ENCODE data around the gene ARHGAP21. TPM values are rescaled to one million over a fixed set of nuclear protein-coding genes. Genes with fewer than 3 reads are reported as not detected.
"Not testable (repeated sequence)": the region's sequence is repeated elsewhere in the genome, so short reads cannot be mapped to it uniquely, and the experiment has no call there.

The ARHGAP21 gene
- total RNA-seq, 1 donor from 2014 or later: 40.0 TPM

DNA sequence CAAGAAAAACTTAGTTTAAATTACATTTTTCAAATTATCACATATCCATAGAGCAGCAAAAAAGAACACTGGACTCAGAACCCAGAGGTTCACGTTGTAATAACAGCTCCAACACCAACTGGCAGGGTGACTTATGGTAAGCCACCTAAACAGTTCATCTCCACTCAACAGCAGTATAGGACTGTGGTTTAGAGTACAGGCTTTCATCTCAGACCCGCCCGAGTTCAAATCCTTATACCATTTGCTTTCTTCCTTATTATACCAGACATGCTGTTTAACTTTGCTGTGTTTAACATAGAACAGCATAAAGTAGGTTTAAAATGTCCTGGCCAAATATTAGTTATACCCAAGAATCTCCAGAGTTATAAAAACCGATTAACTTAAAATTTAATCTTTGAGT lies 97.9 kb downstream of the ARHGAP21 start:
- H3K27ac Mint-ChIP-seq: no peak overlapping the region
- H3K4me3 Mint-ChIP-seq (ENCODE audit: low read depth): no peak overlapping the region
- intact Hi-C loops (cut with micrococcal nuclease): no loop called here
- peaks cover 19% of the 10 kb centered on the region for H3K4me1 Mint-ChIP-seq (ENCODE audit: low read depth)
- no peaks in the 10 kb centered on the region for H3K27me3 Mint-ChIP-seq (ENCODE audit: low read depth)
- no peaks in the 10 kb centered on the region for H3K9me3 Mint-ChIP-seq
- H3K36me3 Mint-ChIP-seq (ENCODE audit: low read depth): peaks cover 6% of the 10 kb centered on the region
- no peak for DNase-seq (ENCODE audit: low spot score)

DNA sequence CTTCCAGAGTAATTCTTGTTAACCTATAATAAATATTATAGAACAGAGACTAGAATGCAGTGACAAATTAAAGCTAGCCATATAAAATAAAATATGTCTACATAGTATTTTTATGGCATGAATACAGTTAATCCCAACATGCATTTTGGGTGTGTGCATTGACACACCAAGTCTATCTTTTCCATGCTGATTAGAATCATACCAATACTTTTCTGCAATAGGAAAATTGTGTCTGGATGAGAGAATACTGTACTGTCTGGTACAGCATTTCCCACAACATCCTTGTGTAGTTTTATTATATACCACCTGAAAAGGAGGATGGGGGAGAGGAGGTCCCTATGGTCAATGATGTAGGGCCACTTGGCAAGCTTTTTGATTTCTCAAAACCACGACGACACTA lies 100.3 kb downstream of the ARHGAP21 start:
- H3K4me3 Mint-ChIP-seq (ENCODE audit: low read depth): no peak overlapping the region
- no peaks in the 10 kb centered on the region for H3K9me3 Mint-ChIP-seq
- no peak overlapping the region for H3K27ac Mint-ChIP-seq
- H3K4me1 Mint-ChIP-seq (ENCODE audit: low read depth): peaks cover 27% of the 10 kb centered on the region
- no peak for DNase-seq (ENCODE audit: low spot score)
- intact Hi-C loops (cut with micrococcal nuclease): no loop called here
- H3K36me3 Mint-ChIP-seq (ENCODE audit: low read depth): peaks cover 10% of the 10 kb centered on the region
- no peaks in the 10 kb centered on the region for H3K27me3 Mint-ChIP-seq (ENCODE audit: low read depth)

DNA sequence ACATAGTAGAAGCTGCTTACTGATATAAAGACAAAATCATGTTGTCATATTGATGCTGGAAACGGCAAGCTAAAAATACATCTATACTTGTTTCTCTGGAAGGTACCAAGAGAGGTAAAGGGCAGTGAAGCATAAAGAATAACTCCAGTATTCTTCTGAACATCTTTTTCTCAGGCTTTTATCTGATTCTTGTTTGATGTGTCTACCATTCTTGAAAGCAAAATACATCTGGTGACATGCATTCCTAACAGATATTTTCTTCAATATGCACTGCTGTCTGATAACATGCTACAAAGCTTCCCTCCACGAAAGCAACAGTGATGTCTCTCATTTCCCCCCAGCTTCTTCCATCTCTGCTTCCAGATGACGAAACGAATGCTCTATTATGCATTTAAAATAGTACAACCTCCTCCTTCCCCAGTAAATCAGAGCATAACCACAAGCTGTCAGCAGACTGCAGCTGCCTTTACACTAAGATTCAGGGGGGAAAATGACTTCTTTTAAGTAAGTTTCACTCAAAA lies 100.8 kb downstream of the ARHGAP21 start:
- Mint-ChIP-seq H3K9me3 (no peaks in the 10 kb centered on the region), H3K27me3 (ENCODE audit: low read depth) (no peaks in the 10 kb centered on the region), H3K4me1 (ENCODE audit: low read depth) (peaks cover 31% of the 10 kb centered on the region), H3K27ac (peak overlapping the region; percentile 36), H3K4me3 (ENCODE audit: low read depth) (no peak overlapping the region), H3K36me3 (ENCODE audit: low read depth) (peaks cover 13% of the 10 kb centered on the region)
- DNase-seq (ENCODE audit: low spot score): no peak
- intact Hi-C loops (cut with micrococcal nuclease): no loop called here

DNA sequence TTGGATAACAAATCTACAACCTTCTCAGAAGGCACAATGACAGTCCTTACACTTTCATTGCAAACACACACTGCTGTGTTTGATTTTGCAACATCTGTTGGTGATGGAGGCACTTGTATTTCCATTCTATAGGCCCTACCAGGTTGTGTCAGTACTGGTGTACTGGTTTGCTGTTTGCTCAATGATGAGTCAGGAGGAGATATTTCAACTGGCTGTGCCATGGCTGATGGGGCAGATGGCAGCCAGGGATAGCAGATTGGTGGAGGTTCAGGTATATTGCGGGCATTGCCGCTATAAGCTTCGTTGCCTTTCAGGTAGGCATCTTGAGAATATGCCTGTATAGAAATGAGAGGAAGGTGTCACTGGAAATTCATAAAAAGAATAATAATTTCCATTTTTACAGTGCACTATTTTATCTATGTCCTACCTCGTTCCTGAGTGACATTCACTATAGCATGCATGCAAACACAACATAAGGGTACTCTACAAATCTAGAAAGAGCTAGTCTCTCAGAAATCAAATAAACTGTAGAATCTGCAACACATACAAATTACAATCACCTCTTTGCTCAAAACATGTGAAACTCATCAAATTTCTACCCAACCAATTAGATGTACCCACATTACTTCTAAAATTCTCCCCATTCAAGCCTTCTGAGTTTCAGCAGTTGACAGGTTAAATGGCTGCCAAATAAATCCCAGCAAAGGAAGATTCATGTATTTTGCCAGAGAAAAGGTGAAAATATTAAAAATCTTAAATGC lies 102.5 kb downstream of the ARHGAP21 start:
- intact Hi-C loops (cut with micrococcal nuclease); DNase-seq (ENCODE audit: low spot score); H3K27ac Mint-ChIP-seq; H3K4me3 Mint-ChIP-seq (ENCODE audit: low read depth); H3K27me3 Mint-ChIP-seq (ENCODE audit: low read depth); H3K9me3 Mint-ChIP-seq: not testable (repeated sequence)
- peaks cover 35% of the 10 kb centered on the region for H3K4me1 Mint-ChIP-seq (ENCODE audit: low read depth)
- H3K36me3 Mint-ChIP-seq (ENCODE audit: low read depth): peaks cover 13% of the 10 kb centered on the region

DNA sequence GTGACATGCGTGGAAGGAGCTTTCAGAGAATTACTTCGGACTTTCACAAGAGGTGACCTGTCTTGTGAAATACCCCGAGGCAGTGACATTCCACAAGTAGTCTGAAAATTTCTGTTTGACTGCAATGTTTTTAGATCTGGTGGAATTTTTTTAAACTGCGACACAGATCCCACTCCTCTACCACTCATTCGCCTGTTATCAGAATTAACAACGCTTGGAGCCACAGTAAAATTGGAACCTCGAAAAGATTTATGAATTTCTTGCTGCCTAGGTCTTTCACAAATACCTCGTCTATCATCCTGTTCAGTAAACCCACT lies 103.7 kb downstream of the ARHGAP21 start:
- H3K27ac Mint-ChIP-seq; H3K4me3 Mint-ChIP-seq (ENCODE audit: low read depth); DNase-seq (ENCODE audit: low spot score); H3K9me3 Mint-ChIP-seq; H3K27me3 Mint-ChIP-seq (ENCODE audit: low read depth): not testable (repeated sequence)
- intact Hi-C loops (cut with micrococcal nuclease): loop anchor here (2.0 kb wide), 1 partner anchor 17 kb away; no protein-coding TSS in a partner anchor
- Mint-ChIP-seq H3K4me1 (ENCODE audit: low read depth) (peaks cover 35% of the 10 kb centered on the region), H3K36me3 (ENCODE audit: low read depth) (peaks cover 13% of the 10 kb centered on the region)

DNA sequence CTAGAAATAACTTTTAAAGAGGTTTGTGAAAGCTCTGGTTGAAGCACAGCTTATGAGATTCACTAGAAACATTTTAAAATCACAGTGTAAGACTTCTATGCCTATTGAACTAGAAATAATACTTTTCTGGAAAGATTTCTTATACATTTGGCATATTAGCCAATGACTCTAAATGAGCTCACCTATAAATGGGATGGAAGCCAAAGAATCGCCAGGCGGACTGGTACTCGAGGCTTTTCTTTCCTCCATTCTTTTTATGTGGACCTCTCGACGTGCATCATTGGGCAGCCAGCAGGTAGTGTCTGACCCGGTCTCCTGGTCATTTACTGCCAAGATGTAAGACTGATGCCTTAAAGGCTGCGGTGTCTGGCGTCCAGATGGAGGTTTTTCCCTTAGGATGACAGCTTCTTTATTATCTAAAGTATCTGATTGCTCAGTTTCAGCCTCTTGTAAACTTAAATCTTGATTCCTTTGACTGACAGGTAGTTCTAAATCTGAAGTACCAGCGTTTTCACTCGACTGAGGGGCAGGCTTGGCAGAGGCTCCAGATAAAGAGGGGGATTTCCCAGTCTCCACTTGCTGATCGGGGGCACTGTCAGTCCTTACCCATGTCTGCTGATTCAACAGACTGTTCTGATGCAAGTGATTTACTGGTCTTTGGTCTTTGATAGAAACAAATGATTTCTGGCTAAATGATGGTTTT lies 104.2 kb downstream of the ARHGAP21 start:
- intact Hi-C loops (cut with micrococcal nuclease): loop anchor here (2.0 kb wide), 1 partner anchor 17 kb away; no protein-coding TSS in a partner anchor
- H3K27me3 Mint-ChIP-seq (ENCODE audit: low read depth); H3K9me3 Mint-ChIP-seq; DNase-seq (ENCODE audit: low spot score); H3K4me3 Mint-ChIP-seq (ENCODE audit: low read depth); H3K27ac Mint-ChIP-seq: not testable (repeated sequence)
- Mint-ChIP-seq H3K36me3 (ENCODE audit: low read depth) (peaks cover 13% of the 10 kb centered on the region), H3K4me1 (ENCODE audit: low read depth) (peaks cover 35% of the 10 kb centered on the region)

DNA sequence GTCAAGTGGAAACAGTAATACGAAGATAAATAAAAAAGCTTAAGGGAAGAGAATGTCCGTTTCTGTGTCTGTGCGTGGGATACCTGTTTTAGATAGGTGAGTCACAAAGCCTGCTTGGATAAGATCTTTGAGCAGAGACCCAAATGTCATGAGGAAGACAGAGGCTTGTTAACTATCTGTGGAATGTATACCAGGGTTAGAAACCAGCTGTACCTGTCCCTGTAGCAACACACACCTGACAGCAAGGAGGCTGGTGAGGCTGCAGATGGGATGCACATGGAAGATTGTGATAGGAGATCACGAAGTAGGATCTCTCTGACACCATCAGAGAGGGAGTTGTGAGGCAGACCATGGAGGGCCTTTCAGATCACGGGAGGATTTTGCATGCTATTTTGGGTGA lies 105.3 kb downstream of the ARHGAP21 start:
- Mint-ChIP-seq H3K27me3 (ENCODE audit: low read depth) (no peaks in the 10 kb centered on the region), H3K36me3 (ENCODE audit: low read depth) (peaks cover 13% of the 10 kb centered on the region)
- intact Hi-C loops (cut with micrococcal nuclease): loop anchor here (2.0 kb wide), 1 partner anchor 16 kb away; no protein-coding TSS in a partner anchor

DNA sequence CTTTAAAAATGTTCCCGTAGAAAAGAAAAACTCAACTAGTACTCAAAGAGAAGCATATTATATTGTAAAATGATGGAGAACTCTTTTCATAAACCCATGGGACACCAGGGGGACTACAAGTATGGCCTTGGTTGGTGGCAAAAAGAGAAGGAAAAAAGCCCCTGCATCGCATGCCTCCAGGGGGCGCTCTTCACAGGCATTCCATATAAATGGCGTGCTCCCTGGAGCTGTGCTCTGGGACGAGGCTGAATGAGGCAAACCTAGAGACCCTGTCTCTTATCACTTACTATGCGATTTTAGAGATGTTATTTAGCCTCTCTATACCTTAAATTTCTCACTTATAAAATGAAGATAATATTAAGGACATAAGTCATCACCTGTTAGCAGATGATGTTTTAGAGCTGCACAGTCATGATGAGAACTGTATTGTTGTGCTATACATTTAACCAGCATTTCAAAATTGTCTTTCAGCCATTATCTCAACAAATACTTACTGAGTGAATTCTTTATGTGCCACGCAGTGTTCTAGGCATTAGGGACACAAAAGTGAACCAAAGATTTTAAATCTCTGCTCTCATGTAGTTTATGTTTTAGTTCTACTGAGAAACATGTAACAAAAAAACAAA lies 105.8 kb downstream of the ARHGAP21 start:
- H3K27ac Mint-ChIP-seq: peak overlapping the region; percentile 86
- H3K4me3 Mint-ChIP-seq (ENCODE audit: low read depth): peak overlapping the region; percentile 37
- no peaks in the 10 kb centered on the region for H3K27me3 Mint-ChIP-seq (ENCODE audit: low read depth)
- peaks cover 32% of the 10 kb centered on the region for H3K4me1 Mint-ChIP-seq (ENCODE audit: low read depth)
- DNase-seq (ENCODE audit: low spot score): peak; percentile 14
- no peaks in the 10 kb centered on the region for H3K9me3 Mint-ChIP-seq
- intact Hi-C loops (cut with micrococcal nuclease): loop anchor here (2.0 kb wide), 1 partner anchor 15 kb away; no protein-coding TSS in a partner anchor
- H3K36me3 Mint-ChIP-seq (ENCODE audit: low read depth): peaks cover 13% of the 10 kb centered on the region

More for the DNA sequence above, 105.3 kb downstream of the ARHGAP21 start:
- peaks cover 35% of the 10 kb centered on the region for H3K4me1 Mint-ChIP-seq (ENCODE audit: low read depth)
- H3K27ac Mint-ChIP-seq: peak overlapping the region; percentile 86
- no peaks in the 10 kb centered on the region for H3K9me3 Mint-ChIP-seq
- peak overlapping the region; percentile 37 for H3K4me3 Mint-ChIP-seq (ENCODE audit: low read depth)
- DNase-seq (ENCODE audit: low spot score): no peak

DNA sequence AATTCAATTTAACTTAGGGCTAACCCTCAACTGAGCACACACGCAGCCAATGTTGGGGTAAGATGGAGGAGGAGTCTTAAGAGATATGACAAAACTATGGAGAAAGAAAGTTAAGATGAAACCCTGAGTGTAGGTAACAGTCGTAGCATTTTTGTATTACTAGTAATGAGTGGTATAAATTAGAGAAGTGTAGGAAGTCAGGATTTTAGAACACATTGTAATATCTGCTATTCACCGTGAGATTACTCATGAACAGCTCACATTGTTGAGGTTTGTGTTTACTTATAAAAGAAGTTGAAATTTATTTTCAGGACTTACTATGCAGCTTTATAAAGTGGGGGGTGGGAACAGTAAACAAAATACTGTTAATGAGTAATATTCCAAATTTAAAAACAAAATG lies 107.2 kb downstream of the ARHGAP21 start:
- Mint-ChIP-seq H3K27ac (no peak overlapping the region), H3K27me3 (ENCODE audit: low read depth) (no peaks in the 10 kb centered on the region), H3K9me3 (no peaks in the 10 kb centered on the region), H3K36me3 (ENCODE audit: low read depth) (peaks cover 13% of the 10 kb centered on the region), H3K4me1 (ENCODE audit: low read depth) (peaks cover 24% of the 10 kb centered on the region), H3K4me3 (ENCODE audit: low read depth) (no peak overlapping the region)
- no peak for DNase-seq (ENCODE audit: low spot score)
- intact Hi-C loops (cut with micrococcal nuclease): no loop called here

DNA sequence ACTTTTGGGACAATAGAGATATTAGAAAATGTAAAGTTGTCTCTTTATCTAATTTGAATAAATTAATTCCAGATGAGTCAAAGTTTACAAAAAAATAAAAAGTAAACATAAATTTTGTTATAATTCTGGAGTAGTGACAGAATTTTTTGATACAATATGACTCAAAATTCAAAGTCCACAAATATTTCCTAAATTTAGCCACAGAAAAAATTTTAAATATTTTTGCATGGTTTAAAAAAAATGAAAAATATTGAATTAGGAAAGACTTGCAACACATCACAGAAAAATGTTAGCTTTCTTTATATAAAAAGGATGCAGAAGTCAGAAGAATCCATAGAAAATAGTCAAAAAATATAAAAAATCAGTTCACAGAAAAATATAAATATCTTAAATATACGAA lies 117.7 kb downstream of the ARHGAP21 start:
- Mint-ChIP-seq H3K9me3 (peaks cover 4% of the 10 kb centered on the region), H3K27ac (no peak overlapping the region), H3K4me1 (ENCODE audit: low read depth) (peaks cover 23% of the 10 kb centered on the region), H3K27me3 (ENCODE audit: low read depth) (no peaks in the 10 kb centered on the region), H3K36me3 (ENCODE audit: low read depth) (peaks cover 29% of the 10 kb centered on the region), H3K4me3 (ENCODE audit: low read depth) (no peak overlapping the region)
- no peak for DNase-seq (ENCODE audit: low spot score)
- intact Hi-C loops (cut with micrococcal nuclease): loop anchor here (10.0 kb wide), 2 partner anchors 141 to 279 kb away; no protein-coding TSS in a partner anchor

DNA sequence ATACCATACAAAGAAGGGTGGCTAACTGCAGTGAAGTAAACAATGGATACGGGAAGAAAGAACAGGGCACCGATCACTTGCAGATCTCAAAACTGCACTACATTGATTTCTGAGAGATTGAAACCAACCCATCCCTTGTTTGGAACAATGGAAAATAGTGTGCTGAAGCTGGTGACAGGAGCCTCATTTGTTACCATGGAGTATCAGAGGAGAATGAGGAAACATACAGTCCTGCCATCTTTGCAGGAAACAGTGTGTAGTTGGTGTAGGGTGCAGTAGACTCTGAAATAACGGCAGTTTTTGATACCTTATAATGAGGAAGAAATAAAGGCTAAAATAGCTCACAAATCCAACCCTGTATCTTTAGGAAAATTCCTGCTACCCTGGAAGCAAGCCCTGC lies 118.5 kb downstream of the ARHGAP21 start:
- Mint-ChIP-seq H3K9me3 (peaks cover 4% of the 10 kb centered on the region), H3K27ac (no peak overlapping the region), H3K4me3 (ENCODE audit: low read depth) (no peak overlapping the region), H3K36me3 (ENCODE audit: low read depth) (peaks cover 35% of the 10 kb centered on the region), H3K4me1 (ENCODE audit: low read depth) (peaks cover 23% of the 10 kb centered on the region), H3K27me3 (ENCODE audit: low read depth) (no peaks in the 10 kb centered on the region)
- DNase-seq (ENCODE audit: low spot score): no peak
- intact Hi-C loops (cut with micrococcal nuclease): loop anchor here (10.0 kb wide), 2 partner anchors 140 to 280 kb away; no protein-coding TSS in a partner anchor

DNA sequence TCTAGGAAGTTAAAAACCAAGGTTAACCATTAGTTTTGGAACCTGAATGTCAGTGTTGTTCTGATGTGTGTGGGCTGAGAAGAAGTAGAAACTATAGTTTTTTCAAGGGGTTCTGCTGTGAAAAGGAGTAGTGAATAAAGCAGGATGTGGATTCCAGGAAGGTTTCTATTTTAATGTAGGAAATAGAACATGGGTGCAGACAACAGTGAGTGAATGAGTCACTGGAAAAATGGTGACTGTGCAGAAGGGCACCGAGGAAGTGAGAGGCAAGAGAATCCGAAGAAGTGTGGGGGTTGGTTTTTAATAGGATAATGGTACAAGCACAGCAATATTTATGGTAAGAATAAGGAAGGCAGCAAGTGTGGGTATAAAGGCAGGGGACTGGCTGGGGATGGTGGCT lies 120.4 kb downstream of the ARHGAP21 start:
- peaks cover 33% of the 10 kb centered on the region for H3K4me1 Mint-ChIP-seq (ENCODE audit: low read depth)
- no peaks in the 10 kb centered on the region for H3K27me3 Mint-ChIP-seq (ENCODE audit: low read depth)
- DNase-seq (ENCODE audit: low spot score): no peak
- H3K27ac Mint-ChIP-seq: peak overlapping the region; percentile 83
- H3K9me3 Mint-ChIP-seq: peaks cover 4% of the 10 kb centered on the region
- peaks cover 45% of the 10 kb centered on the region for H3K36me3 Mint-ChIP-seq (ENCODE audit: low read depth)
- H3K4me3 Mint-ChIP-seq (ENCODE audit: low read depth): no peak overlapping the region
- intact Hi-C loops (cut with micrococcal nuclease): loop anchor here (2.0 to 10.0 kb wide), 5 partner anchors 15 to 391 kb away; partner anchors contain the start of gene ARHGAP21

All from activated T-helper 2 cell treated with anti-CD3 and anti-CD28 coated beads, Interferon-gamma antibody, Interleukin-2, Interleukin-4, amounts not matched to agents 10 μg/mL and 5 μg/mL and 100 μg/mL, durations not matched to agents 14 hours and 24 hours and 36 hours (primary cell).